Muscle of back (tissue), 11 donors: ENCODE measurements around the gene PPP1R27. TPM values are rescaled to one million over a fixed set of nuclear protein-coding genes. Genes with fewer than 3 reads are reported as not detected.
"Not testable (repeated sequence)": the region's sequence is repeated elsewhere in the genome, so short reads cannot be mapped to it uniquely, and the experiment has no call there.

Experiments
- DNase-seq, 3 donors: peaks; one replicate each; pipeline versions ENCODE4 v3.0.0 to v3.0.0-alpha.2; 2013
- polyA plus RNA-seq, 10 donors: library from polyadenylated mRNA; unstranded; fragments of 120-200 nt; gene quantifications; one replicate each; pipeline ENCODE4 v1.2.1, GENCODE V29; 2013; ENCODE audit not compliant: insufficient read length in 10 of 10

Gene PPP1R27
- polyA plus RNA-seq, 10 donors: 13.2 to 84.6 (median 36.4) TPM

GRCh38 chr17:81843713-81844326 lies 9.0 kb upstream of the PPP1R27 start:
- no peak for DNase-seq

- no peak for DNase-seq
Measured at GRCh38 chr17:81842725-81843504, 8.1 kb upstream of the PPP1R27 start.

- no peak for DNase-seq
Measured at GRCh38 chr17:81842378-81842724, 7.5 kb upstream of the PPP1R27 start.

GRCh38 chr17:81841866-81842265 lies 7.0 kb upstream of the PPP1R27 start:
- DNase-seq: no peak

GRCh38 chr17:81840826-81841778 lies 6.3 kb upstream of the PPP1R27 start:
- DNase-seq: peak in 1 of 3 donors; percentile 51

- DNase-seq: not testable (repeated sequence)
Measured at GRCh38 chr17:81840059-81840458, 5.2 kb upstream of the PPP1R27 start.

- no peak for DNase-seq
Measured at GRCh38 chr17:81839301-81839700, 4.5 kb upstream of the PPP1R27 start.

- no peak for DNase-seq
Measured at GRCh38 chr17:81838753-81839255, 4.0 kb upstream of the PPP1R27 start.

GRCh38 chr17:81837641-81838040 lies 2.8 kb upstream of the PPP1R27 start:
- no peak for DNase-seq

- DNase-seq: no peak
Measured at GRCh38 chr17:81833921-81834830, 674 bp downstream of the PPP1R27 start.

- peak; percentile 94 to 97 (median 96) for DNase-seq
Measured at GRCh38 chr17:81833160-81833920, 1.5 kb downstream of the PPP1R27 start, which contains the start of gene MCRIP1. Gene MCRIP1, minus strand, starts transcription at chr17:81833291. Its CDS starts 8,785 bp downstream, at chr17:81824506.

- DNase-seq: peak in 2 of 3 donors; percentile 24 to 64
Measured at GRCh38 chr17:81832608-81833159, 2.2 kb downstream of the PPP1R27 start.

GRCh38 chr17:81831957-81832607 lies 2.8 kb downstream of the PPP1R27 start:
- peak in 1 of 3 donors; percentile 49 for DNase-seq

GRCh38 chr17:81831563-81831956 lies 3.3 kb downstream of the PPP1R27 start:
- DNase-seq: no peak

GRCh38 chr17:81829858-81830257 lies 5.0 kb downstream of the PPP1R27 start:
- DNase-seq: no peak

- no peak for DNase-seq
Measured at GRCh38 chr17:81828656-81829055, 6.2 kb downstream of the PPP1R27 start.

- no peak for DNase-seq
Measured at GRCh38 chr17:81825841-81826466, 8.9 kb downstream of the PPP1R27 start.

GRCh38 chr17:81824595-81824994 lies 10.3 kb downstream of the PPP1R27 start:
- no peak for DNase-seq
